HG03354 (cell line): ENCODE measurements around the gene MYH10.

Experiments used
- ATAC-seq: cut with Tn5 transposase; IDR thresholded peaks from one replicate; pipeline ENCODE4 v1.9.1; 2021; ENCODE audit warnings: mild to moderate bottlenecking; ENCODE audit not compliant: unreplicated experiment, poor library complexity, severe bottlenecking

MYH10 gene

DNA sequence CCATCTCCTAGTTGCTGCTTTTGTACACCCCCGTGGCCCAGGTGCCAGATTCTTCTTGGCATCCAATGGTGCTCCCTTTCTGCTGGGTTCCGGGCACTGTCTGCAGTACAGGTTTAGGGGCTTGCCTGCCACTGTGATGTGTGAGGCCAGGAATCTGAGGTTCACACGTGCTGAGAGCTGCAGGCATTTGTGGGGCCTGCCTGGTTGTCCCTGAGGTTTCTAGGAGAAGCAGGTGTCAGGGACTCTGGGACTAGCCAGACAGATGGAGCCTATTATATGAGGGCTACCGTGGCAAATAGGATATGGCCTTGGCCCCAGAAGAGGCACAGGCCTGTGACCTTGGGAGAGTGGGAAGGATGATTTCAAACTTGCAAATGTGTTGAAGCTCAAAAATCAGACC is 165.6 kb downstream of the MYH10 start:
- ATAC-seq: no peak

- no peak for ATAC-seq
Measured at GRCh38 chr17:8463099-8463498, 167.4 kb downstream of the MYH10 start.

- ATAC-seq: no peak
Measured at GRCh38 chr17:8462564-8462963, 168.0 kb downstream of the MYH10 start.

DNA sequence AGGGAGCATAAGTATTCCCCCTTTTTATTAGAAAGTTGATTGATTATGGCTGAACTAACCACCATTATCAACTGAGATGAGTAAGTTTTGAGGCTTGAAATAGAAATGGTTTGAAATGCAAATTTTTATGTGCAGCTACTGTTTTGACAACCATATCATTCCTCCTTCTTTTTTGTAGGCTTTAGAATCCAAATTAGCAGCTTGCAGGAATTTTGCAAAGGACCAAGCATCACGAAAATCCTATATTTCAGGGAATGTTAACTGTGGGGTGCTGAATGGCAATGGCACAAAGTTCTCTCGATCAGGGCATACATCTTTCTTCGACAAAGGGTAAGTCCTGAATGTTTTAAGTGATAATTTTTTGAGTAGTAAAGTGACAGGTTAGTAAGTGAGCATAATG is 170.7 kb downstream of the MYH10 start:
- ATAC-seq: no peak

DNA sequence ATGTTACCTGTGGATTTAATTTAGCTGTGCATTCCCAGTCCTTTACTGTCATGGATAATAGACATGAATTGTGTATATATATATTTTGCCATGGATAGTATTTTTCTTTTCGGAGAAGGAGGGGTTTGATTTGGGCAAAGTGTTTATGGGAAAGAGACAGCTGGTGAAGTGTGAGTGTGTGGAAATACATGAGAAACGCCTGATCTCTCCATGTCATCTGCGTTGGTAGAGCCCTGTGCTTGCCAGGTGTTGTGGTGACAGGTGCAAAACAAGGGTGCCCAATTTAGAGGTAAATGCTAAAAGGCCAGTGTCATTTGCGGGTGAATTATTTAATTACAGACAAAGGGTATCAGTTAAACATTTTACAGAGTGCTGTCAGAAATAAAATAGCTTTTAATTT is 171.4 kb downstream of the MYH10 start:
- no peak for ATAC-seq

DNA sequence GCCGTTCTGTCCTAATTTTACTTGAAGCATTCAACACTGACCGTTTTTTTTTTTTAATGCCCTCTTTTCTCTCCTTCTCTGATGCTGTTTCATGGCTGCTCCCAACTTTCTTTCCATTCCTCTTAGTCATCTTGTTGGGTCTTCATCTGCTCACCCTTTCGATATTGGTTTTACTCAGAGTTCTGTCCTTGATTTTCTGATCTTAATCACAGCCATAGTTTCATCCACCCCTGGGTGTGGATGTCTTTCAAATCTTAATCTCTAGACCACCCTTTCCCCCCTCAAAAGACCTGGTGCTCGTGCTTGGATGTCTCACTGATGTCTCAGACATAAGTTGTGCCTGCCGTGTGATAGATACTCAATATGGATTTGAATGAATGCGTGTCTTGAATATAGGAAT is 172.4 kb downstream of the MYH10 start:
- no peak for ATAC-seq

GRCh38 chr17:8455665-8456209 is 174.8 kb downstream of the MYH10 start:
- no peak for ATAC-seq

DNA sequence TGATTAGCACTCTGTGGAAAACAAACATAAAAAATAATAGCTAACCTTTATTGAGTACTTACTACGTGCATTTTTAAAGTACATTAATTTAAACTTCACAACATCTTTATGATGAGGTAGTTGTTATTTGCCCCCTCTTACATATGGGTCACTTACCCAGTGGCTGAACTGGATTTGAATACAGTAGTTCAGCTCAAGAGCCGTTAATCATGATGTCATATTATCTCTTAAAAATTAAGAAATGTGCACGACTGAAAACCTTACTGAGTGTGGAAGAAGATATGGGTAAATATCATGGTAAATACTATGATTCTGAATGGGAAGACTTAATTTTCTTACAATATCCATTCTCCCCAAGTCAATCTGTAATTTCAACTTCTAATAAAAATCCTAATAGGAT is 177.2 kb downstream of the MYH10 start:
- no peak for ATAC-seq

DNA sequence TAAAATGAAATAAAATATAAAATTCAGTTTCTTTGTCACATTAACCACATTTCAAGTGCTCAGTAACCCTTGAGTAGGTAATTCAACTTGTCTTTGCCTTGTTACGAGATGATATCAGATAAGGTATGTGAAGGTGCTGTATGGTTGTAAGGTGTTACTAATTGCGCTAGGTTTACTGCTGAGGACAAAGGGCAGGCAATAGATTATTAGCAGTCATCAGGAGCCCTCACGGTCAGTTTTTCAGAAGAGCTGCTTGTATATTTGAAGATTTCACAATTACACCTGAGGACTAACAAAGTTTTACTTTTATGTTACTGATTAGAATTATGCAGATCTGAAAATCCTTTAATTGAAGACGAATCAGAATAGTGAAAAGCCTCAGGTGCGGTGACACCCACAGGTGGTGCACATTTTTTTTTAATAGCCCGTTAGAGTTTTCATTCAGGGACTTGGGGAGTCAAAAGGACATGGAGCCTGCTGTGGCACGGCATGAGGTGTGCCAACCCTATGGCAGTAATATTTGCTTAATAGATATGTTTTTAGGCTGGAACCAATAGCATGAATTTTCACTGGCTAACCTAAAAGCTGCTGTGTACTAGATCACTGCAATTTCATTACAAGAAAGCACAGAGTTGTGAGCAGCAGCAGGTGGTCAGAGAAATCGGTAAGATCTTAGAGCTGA is 178.5 kb downstream of the MYH10 start:
- no peak for ATAC-seq

- no peak for ATAC-seq
Measured at GRCh38 chr17:8448310-8448709, 182.2 kb downstream of the MYH10 start.

GRCh38 chr17:8447799-8448198 is 182.7 kb downstream of the MYH10 start:
- no peak for ATAC-seq

DNA sequence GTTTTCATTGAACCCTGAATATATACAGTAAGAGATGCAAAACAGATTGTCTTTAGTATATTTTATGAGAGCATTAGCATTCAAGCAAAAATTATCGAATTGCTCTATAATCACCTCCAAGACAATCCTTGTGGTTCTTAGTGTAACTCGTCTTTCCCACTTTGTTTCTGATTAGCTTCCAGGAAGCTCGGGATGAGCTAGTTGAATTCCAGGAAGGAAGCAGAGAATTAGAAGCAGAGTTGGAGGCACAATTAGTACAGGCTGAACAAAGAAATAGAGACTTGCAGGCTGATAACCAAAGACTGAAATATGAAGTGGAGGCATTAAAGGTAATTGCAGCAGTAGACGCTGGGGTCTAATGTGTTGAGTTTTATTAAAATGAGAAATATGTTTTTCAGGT is 185.0 kb downstream of the MYH10 start:
- no peak for ATAC-seq

DNA sequence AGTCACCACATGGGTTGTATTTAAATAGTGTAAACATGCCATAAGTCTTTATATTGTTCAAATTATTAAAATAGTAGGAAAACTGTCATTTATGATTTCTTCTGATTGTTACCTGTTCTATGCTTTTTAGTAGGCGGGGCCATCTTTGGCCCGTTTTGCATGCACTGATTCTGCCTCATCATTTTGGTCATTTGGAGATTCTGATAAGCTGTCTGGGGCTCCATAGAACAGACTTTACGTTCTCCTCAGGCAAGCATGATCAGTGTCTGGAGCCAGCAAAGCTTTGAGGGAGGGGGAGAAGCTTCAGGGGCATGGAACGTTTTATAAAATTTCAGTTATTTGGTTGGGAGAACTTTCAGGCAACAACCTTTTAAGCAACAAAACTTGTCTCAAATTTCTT is 186.0 kb downstream of the MYH10 start:
- no peak for ATAC-seq

DNA sequence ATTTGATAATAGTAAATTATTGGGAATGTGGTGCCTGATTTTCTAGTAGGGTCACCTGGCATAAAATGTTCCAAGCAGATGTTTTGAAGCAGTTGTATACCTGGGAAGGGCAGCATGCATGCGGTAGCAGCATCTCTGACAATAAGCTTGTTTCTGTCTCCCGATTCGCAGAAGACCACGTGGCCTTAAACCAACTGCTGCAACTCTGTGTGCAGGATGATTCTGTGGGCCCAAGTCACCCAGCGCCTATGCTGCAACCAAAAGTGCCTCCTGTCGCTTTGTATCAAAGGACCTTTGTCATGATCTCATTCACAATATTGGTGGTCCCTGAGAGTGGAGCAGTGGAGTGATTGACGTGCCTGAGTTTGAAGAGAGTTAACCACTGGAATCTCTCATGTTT is 186.8 kb downstream of the MYH10 start:
- no peak for ATAC-seq

DNA sequence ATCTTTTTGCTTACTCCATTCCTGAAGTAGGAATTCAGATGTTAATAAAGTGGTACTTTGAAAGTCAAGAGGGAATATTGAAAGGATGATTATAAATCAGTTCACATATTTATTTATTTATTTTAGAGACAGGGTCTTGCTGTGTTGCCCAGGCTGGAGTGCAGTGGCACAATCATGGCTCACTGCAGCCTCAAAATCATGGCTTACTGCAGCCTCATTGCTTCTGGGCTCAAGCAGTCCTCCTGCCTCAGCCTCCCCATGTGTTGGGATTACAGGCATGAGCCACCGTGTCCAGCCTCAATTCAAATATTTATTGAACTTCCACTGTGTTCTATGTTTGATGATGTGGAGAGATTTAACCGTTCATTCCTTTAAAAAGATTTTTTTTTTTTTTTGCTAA is 188.2 kb downstream of the MYH10 start:
- ATAC-seq: no peak

- ATAC-seq: no peak
Measured at GRCh38 chr17:8441690-8442089, 188.8 kb downstream of the MYH10 start.

DNA sequence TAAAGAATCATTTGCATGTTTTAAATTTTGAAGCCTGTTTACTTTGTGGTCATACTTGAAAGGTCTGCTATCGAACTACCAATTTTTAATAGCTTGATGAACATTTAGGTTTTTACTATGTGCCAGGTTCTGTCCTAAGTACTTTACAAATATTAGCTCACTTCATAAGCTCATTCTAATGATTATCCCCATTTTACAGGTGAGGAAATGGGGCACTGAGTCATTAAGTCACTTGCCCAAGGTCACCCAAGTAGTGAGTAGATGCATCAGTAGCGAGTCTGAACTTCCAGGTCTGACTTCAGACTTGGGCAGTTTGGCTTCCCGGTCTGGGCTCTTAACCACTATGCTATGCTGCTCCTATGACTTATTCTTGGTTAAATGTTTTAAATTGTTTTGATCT is 190.8 kb downstream of the MYH10 start:
- no peak for ATAC-seq

GRCh38 chr17:8438441-8438840 is 192.1 kb downstream of the MYH10 start:
- ATAC-seq: no peak

DNA sequence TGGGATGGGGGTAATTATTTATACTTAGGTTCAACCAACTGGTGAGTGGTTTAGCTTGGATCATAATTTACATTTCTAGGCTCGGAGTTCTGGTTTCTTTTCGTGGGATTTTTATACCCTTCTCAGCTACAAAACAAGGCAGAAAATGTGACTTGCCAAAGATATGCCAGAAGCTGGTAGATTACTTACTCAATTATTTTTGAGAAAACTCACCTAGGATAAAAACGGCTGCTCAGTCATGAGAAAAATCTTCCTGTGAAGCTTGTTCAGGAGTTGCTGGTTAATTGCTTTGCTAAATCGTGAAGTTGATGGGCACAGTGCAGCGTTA is 193.7 kb downstream of the MYH10 start:
- ATAC-seq: no peak

DNA sequence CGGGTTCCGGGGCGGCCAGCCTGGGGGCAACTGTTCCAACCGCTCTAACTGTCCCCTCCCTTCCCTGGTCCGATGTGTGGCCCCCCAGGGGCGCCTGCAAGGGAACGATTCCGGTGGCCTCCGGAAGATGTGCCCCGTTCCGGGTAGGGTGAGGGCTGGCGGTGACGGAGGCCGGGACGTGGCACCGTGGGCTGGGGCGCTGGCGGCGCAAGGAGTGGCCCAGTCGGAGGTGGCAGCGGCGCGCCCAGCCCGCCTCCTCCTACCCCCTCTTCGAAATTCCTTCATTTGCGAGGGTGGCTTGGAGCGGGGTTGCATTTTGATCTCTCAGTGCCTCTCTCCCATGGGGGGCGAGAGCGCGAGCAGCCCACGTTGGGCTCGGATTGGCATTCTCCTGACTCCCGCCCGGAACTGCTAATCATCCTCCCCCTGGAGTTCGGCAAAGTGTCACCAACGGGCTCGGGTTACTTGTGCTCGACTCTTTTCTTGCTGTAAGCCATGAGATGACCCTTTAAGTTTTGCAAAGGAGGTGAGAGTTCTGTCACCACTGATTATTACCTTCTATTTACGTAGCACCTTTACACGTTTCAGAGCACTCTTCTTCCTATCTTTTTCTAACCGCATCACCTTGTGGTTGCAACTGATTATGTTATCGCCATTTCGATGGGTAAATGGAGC is 194.2 kb downstream of the MYH10 start:
- ATAC-seq: peak; percentile 61
